ENCODE results near the gene FARP1.

Gene FARP1

DNA sequence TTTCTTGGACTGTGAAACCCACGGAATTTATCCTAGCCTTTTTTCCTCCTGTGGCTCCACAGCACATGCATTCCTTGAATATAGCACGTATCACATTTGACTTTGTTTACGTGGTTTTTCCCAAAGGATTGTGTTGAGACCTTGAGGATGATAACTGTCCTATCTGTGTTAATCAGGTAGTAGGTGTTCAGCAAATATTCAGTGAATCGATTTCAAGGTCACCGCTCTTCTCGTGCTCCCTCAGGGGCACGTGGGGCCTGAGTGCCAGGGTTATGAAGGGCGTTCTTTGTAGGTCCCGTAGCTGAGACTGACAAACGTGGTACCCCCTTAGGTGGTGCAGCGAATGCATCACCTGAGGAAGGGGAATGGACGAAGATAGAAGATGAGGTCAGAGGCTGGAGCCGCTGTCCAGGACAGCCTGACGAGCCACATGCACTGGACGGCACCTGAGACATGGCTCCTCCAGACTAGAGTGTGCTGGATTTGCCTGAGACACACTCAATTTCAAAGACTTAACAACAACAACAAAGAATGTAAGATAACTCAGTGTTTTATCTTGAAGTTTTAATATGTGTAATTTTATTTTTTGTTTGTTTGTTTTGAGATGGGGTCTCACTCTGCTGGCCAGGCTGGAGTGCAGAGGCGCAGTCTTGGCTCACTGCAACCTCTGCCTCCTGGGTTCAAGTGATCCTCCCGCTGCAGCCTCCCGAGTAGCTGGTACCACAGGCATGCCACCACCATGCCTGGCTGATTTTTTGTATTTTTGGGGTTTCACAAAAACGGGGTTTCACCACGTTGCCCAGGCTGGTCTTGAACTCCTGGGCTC lies 165.4 kb downstream of the FARP1 start:
- H3K9me3 ChIP-seq (ENCODE audit: low read depth, low read length) = no peaks in the 10 kb centered on the region
- H3K27ac ChIP-seq = no peak overlapping the region
- no peak for DNase-seq (ENCODE audit: low read depth, low spot score)
- TF ChIP-seq EZH2 (IDR thresholded peaks at IDR 0.05) = no peak
- no peak for TF ChIP-seq FOXP2 (optimal IDR thresholded peaks at IDR 0.05; ENCODE audit: control extremely low read depth, extremely low read length, insufficient read depth)
- TF ChIP-seq POLR2AphosphoS5 (IDR thresholded peaks at IDR 0.05; ENCODE audit: borderline replicate concordance, low read depth, low read length) = no peak
- H3K36me3 ChIP-seq (ENCODE audit: insufficient read depth, low read length) = peaks cover 5% of the 10 kb centered on the region; the same call in 1 of the 2 replicates
- H3K4me3 ChIP-seq = no peak overlapping the region
- no peak overlapping the region for H3K9ac ChIP-seq (ENCODE audit: insufficient read length)

DNA sequence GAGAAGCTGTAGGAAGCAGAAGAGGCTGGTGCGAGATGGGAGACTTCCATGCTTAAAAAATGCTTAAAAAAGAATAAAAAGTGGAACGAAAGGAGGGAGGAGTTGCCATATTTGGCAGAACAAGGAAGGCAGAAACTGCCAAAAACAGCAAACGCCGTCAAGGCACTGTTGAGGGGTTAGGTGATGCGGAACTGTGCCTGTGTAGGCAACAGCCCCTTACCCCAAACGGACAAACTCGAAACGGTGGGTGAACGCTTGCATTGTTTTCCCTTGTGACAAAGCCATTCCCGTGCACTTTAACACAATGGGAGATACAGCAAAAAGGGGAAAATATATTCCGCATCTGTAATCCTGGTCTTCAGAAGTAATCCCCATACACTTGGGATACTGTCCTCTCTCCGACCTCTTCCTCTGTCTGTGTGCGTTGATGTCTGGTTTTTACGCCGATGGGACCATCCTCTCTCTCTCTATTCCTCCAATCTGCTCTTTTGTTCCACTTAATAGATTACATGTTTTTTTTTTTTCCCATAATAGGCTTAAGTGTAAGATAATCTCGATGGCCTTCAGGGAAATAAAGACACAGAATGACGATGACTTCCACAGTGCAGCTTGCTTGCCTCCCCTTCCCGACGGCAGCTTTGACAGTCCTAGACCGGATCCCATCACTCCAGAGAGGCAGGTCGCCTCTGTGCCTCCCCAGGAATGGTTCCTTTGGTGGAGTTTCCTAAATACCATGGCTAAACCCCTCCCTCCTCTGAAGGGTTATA lies 166.9 kb downstream of the FARP1 start:
- TF ChIP-seq FOXP2 (optimal IDR thresholded peaks at IDR 0.05; ENCODE audit: control extremely low read depth, extremely low read length, insufficient read depth) (no peak), POLR2AphosphoS5 (IDR thresholded peaks at IDR 0.05; ENCODE audit: borderline replicate concordance, low read depth, low read length) (no peak), EZH2 (IDR thresholded peaks at IDR 0.05) (no peak)
- no peak overlapping the region for H3K27ac ChIP-seq
- no peak overlapping the region for H3K4me3 ChIP-seq
- H3K36me3 ChIP-seq (ENCODE audit: insufficient read depth, low read length) = peaks cover 5% of the 10 kb centered on the region; the same call in 1 of the 2 replicates
- DNase-seq (ENCODE audit: low read depth, low spot score) = no peak
- no peak overlapping the region for H3K9ac ChIP-seq (ENCODE audit: insufficient read length)
- H3K9me3 ChIP-seq (ENCODE audit: low read depth, low read length) = no peaks in the 10 kb centered on the region

DNA sequence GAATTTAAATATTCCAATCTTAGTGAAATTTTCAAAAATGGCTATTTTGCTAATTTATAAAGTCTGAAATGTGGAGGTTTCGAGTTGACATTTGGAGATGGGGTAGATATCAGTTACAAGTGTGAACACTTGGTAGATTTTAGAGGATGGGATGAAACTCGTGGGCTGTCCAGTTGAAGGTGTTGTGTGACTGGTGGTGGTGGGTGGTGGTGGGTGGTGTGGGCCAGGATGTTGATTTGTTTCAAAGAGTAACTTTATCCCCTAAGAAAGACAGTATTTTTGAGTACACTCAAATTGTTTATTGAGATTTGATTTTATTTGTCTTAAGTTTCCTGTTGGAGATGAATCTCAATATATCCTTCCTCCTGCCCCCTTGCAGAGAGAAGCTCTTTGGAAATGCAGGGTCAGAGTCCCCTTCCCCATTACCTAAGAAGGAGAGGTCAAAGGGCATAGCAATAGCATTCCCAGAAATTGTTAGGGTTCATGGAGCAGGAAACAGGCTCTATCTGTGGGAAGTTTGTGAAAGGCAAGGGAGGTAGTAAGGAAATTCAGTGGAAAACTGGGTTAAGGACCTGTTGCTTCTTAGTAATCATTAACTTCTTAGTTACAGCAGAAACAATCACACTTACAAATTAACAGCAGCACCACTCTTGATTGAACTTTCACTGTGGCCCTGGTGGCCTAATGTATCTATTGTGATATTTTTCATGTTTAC lies 167.7 kb downstream of the FARP1 start:
- Histone ChIP-seq H3K9me3 (ENCODE audit: low read depth, low read length) (no peaks in the 10 kb centered on the region), H3K9ac (ENCODE audit: insufficient read length) (no peak overlapping the region), H3K36me3 (ENCODE audit: insufficient read depth, low read length) (peaks cover 4% of the 10 kb centered on the region; the same call in 1 of the 2 replicates), H3K27ac (no peak overlapping the region), H3K4me3 (no peak overlapping the region)
- TF ChIP-seq FOXP2 (optimal IDR thresholded peaks at IDR 0.05; ENCODE audit: control extremely low read depth, extremely low read length, insufficient read depth) (no peak), EZH2 (IDR thresholded peaks at IDR 0.05) (no peak), POLR2AphosphoS5 (IDR thresholded peaks at IDR 0.05; ENCODE audit: borderline replicate concordance, low read depth, low read length) (no peak)
- DNase-seq (ENCODE audit: low read depth, low spot score) = no peak

DNA sequence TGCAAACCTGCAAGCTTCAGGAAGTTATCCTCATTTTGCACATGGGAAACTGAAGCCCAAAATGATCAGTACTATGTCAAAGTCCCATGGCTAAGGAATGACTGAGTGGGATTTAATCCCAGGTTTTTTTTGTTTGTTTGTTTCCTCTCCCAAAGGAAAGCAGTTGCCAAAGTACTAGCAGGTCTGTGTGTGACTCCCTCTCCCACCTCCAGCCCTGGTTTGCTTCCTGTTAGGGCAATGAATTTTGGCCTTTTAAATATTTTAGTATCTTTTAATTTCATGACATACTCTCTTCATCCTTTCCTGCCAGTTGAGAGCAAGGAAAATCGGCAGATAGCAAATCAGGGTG lies 168.3 kb downstream of the FARP1 start:
- Histone ChIP-seq H3K36me3 (ENCODE audit: insufficient read depth, low read length) (no peaks in the 10 kb centered on the region; the same call in 1 of the 2 replicates), H3K9ac (ENCODE audit: insufficient read length) (no peak overlapping the region), H3K27ac (no peak overlapping the region), H3K4me3 (no peak overlapping the region), H3K9me3 (ENCODE audit: low read depth, low read length) (no peaks in the 10 kb centered on the region)
- TF ChIP-seq POLR2AphosphoS5 (IDR thresholded peaks at IDR 0.05; ENCODE audit: borderline replicate concordance, low read depth, low read length) (no peak), EZH2 (IDR thresholded peaks at IDR 0.05) (no peak), FOXP2 (optimal IDR thresholded peaks at IDR 0.05; ENCODE audit: control extremely low read depth, extremely low read length, insufficient read depth) (no peak)
- no peak for DNase-seq (ENCODE audit: low read depth, low spot score)

DNA sequence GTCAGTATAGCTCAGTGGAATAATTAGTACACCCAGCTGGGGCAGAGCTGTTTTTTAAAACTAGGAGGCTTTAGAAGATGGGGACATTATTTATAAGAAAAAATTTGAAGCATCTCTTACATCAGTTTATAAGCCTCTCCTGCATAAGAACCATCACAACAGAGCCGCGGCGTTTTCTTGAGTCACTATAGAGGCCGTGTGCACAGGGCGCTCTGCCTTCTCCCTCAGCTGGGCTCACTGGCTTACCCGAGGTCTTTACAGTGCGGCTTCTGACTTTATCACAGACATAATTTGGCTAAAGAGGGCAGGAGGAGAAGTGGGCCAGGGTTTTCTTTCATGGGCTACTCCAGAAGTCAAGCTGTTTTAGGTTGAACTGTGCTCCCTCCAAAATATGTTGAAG lies 169.7 kb downstream of the FARP1 start:
- no peak overlapping the region for H3K27ac ChIP-seq
- no peak for DNase-seq (ENCODE audit: low read depth, low spot score)
- TF ChIP-seq POLR2AphosphoS5 (IDR thresholded peaks at IDR 0.05; ENCODE audit: borderline replicate concordance, low read depth, low read length) = no peak
- TF ChIP-seq FOXP2 (optimal IDR thresholded peaks at IDR 0.05; ENCODE audit: control extremely low read depth, extremely low read length, insufficient read depth) = no peak
- no peak for TF ChIP-seq EZH2 (IDR thresholded peaks at IDR 0.05)
- no peak overlapping the region for H3K4me3 ChIP-seq
- H3K36me3 ChIP-seq (ENCODE audit: insufficient read depth, low read length) = no peaks in the 10 kb centered on the region; the same call in 1 of the 2 replicates
- no peaks in the 10 kb centered on the region for H3K9me3 ChIP-seq (ENCODE audit: low read depth, low read length)
- H3K9ac ChIP-seq (ENCODE audit: insufficient read length) = no peak overlapping the region

DNA sequence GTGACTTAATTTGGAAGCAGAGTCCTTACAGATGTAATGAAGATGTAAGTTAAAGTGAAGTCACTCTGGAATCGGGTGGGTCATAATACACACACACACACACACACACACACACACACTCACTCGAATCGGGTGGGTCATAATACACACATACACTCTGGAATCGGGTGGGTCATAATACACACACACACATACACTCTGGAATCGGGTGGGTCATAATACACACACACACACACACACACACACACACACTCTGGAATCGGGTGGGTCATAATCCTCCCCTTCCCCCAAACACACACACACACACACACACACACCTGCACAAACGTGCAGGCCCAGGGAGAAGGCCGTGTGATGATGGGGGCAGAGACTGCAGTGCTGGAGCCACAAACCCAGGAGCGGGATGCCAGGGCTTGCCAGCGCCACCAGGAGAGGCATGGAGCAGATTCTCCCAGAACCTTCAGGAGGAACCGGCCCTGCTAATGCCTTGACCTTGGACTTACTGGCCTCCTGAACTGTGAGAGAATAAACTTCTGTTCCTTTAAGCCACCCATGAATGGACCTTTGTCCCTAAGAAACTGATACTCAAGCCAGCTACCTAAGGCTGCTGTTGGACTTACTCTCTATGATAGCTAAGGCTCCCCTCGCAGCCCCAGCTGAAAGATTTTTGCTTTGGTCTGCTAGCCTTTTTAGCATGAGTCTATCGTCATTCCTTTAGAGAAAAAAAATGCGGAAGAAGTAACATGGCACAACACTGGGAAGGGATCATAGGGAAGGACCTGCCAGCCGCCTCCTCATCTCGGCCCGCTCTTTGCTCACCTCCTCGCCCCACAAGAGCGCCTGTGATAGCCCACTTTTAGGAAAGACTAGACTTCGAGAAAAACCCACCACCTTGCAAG lies 170.4 kb downstream of the FARP1 start:
- Histone ChIP-seq H3K9me3 (ENCODE audit: low read depth, low read length) (no peaks in the 10 kb centered on the region), H3K9ac (ENCODE audit: insufficient read length) (no peak overlapping the region), H3K4me3 (no peak overlapping the region), H3K27ac (no peak overlapping the region), H3K36me3 (ENCODE audit: insufficient read depth, low read length) (no peaks in the 10 kb centered on the region; the same call in 1 of the 2 replicates)
- TF ChIP-seq FOXP2 (optimal IDR thresholded peaks at IDR 0.05; ENCODE audit: control extremely low read depth, extremely low read length, insufficient read depth) (no peak), POLR2AphosphoS5 (IDR thresholded peaks at IDR 0.05; ENCODE audit: borderline replicate concordance, low read depth, low read length) (no peak), EZH2 (IDR thresholded peaks at IDR 0.05) (no peak)
- no peak for DNase-seq (ENCODE audit: low read depth, low spot score)

DNA sequence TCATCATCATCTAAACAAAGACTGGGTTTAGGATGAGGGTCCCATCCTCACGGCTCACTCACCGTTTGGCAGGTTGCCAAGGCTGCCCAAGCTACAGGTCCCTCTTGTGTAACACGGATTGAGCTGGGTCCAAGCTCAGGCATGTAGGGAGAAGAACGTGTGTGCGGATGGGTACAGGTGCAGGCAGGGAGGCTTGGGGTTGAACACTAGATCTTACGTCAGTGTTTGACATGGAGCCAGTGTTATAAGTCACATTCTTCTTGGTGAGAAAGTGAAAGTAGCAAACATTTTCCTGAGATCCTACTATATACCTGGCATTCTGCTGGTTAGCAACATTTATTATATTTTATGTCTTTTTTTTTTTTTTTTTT lies 171.0 kb downstream of the FARP1 start:
- DNase-seq (ENCODE audit: low read depth, low spot score) = no peak
- Histone ChIP-seq H3K4me3 (no peak overlapping the region), H3K36me3 (ENCODE audit: insufficient read depth, low read length) (no peaks in the 10 kb centered on the region; the same call in 1 of the 2 replicates), H3K27ac (no peak overlapping the region), H3K9ac (ENCODE audit: insufficient read length) (no peak overlapping the region), H3K9me3 (ENCODE audit: low read depth, low read length) (no peaks in the 10 kb centered on the region)
- TF ChIP-seq EZH2 (IDR thresholded peaks at IDR 0.05) (no peak), FOXP2 (optimal IDR thresholded peaks at IDR 0.05; ENCODE audit: control extremely low read depth, extremely low read length, insufficient read depth) (no peak), POLR2AphosphoS5 (IDR thresholded peaks at IDR 0.05; ENCODE audit: borderline replicate concordance, low read depth, low read length) (no peak)

Data from SK-N-MC (cell line).